ENCODE measurements around the gene ANO1. TPM values are rescaled to one million over a fixed set of nuclear protein-coding genes. Genes with fewer than 3 reads are reported as not detected.

Gene ANO1
- total RNA-seq, 2 donors from 2014 or later = 34.6 to 43.9 TPM

- H3K4me3 ChIP-seq = no peak overlapping the region
- WGBS = 51% methylated on average over 9 of the region's 9 CpGs
- H3K4me1 ChIP-seq (replicated peaks) = no peaks in the 10 kb centered on the region
- TF ChIP-seq POLR2A (IDR thresholded peaks at IDR 0.05) (no peak), POLR2AphosphoS5 (IDR thresholded peaks at IDR 0.05) (peak; percentile 34)
- peak; percentile 55 for DNase-seq (ENCODE audit: low spot score)
- H3K36me3 ChIP-seq = no peaks in the 10 kb centered on the region
- intact Hi-C loops (cut with DNase I) = no loop called here
- peak overlapping the region; percentile 22 to 28 for H3K27ac ChIP-seq
- no peaks in the 10 kb centered on the region for H3K27me3 ChIP-seq (replicated peaks; ENCODE audit: insufficient read depth)
- no peaks in the 10 kb centered on the region for H3K9me3 ChIP-seq
Observed at GRCh38 chr11:70089631-70090030, 11.5 kb downstream of the ANO1 start.

DNA sequence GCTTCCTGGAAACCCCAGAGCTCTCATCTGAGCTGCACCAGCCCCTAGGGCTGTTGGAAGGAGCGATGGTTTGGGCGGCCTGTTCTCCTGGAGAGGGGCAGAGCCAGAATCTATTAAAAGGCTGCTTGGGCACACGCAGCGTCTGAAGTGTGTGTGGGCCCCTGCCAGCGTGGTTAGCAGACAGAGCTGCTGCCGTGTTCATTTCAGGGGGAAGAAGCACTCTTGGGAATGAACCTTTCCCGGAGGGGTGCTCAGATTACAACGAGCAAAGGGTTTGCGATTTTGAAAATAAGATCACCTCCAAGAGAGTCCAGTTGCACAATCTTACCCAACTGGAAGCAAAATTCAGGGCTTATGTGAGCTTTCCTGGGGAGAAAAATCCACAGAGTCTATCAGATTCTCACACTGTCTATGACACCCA is 12.9 kb downstream of the ANO1 start:
- Histone ChIP-seq H3K36me3 (no peaks in the 10 kb centered on the region), H3K9me3 (no peaks in the 10 kb centered on the region), H3K27ac (peak overlapping the region; percentile 22 to 28), H3K4me3 (no peak overlapping the region), H3K27me3 (replicated peaks; ENCODE audit: insufficient read depth) (no peaks in the 10 kb centered on the region), H3K4me1 (replicated peaks) (no peaks in the 10 kb centered on the region)
- intact Hi-C loops (cut with DNase I) = no loop called here
- DNase-seq (ENCODE audit: low spot score) = peak; percentile 77
- 6% methylated on average over 5 of the region's 9 CpGs for WGBS
- no peak for TF ChIP-seq POLR2A (IDR thresholded peaks at IDR 0.05)
- peak; percentile 80 for TF ChIP-seq POLR2AphosphoS5 (IDR thresholded peaks at IDR 0.05)

- Histone ChIP-seq H3K36me3 (no peaks in the 10 kb centered on the region), H3K4me1 (replicated peaks) (no peaks in the 10 kb centered on the region), H3K4me3 (no peak overlapping the region), H3K9me3 (no peaks in the 10 kb centered on the region), H3K27me3 (replicated peaks; ENCODE audit: insufficient read depth) (no peaks in the 10 kb centered on the region), H3K27ac (peak overlapping the region; percentile 22 to 28)
- TF ChIP-seq POLR2AphosphoS5 (IDR thresholded peaks at IDR 0.05) = no peak
- no peak for TF ChIP-seq POLR2A (IDR thresholded peaks at IDR 0.05)
- TF ChIP-seq, protein P1, sequence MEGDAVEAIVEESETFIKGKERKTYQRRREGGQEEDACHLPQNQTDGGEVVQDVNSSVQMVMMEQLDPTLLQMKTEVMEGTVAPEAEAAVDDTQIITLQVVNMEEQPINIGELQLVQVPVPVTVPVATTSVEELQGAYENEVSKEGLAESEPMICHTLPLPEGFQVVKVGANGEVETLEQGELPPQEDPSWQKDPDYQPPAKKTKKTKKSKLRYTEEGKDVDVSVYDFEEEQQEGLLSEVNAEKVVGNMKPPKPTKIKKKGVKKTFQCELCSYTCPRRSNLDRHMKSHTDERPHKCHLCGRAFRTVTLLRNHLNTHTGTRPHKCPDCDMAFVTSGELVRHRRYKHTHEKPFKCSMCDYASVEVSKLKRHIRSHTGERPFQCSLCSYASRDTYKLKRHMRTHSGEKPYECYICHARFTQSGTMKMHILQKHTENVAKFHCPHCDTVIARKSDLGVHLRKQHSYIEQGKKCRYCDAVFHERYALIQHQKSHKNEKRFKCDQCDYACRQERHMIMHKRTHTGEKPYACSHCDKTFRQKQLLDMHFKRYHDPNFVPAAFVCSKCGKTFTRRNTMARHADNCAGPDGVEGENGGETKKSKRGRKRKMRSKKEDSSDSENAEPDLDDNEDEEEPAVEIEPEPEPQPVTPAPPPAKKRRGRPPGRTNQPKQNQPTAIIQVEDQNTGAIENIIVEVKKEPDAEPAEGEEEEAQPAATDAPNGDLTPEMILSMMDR (IDR thresholded peaks at IDR 0.05) = no peak
- WGBS = 62% methylated on average over 8 of the region's 8 CpGs
- intact Hi-C loops (cut with DNase I) = no loop called here
- DNase-seq (ENCODE audit: low spot score) = no peak
Observed at GRCh38 chr11:70091638-70092037, 13.5 kb downstream of the ANO1 start.

GRCh38 chr11:70092959-70093715 is 15.0 kb downstream of the ANO1 start:
- DNase-seq (ENCODE audit: low spot score) = no peak
- no peaks in the 10 kb centered on the region for H3K4me1 ChIP-seq (replicated peaks)
- H3K27me3 ChIP-seq (replicated peaks; ENCODE audit: insufficient read depth) = no peaks in the 10 kb centered on the region
- no peak overlapping the region for H3K4me3 ChIP-seq
- 75% methylated on average over 8 of the region's 8 CpGs for WGBS
- H3K27ac ChIP-seq = no peak overlapping the region
- no peak for TF ChIP-seq POLR2A (IDR thresholded peaks at IDR 0.05)
- TF ChIP-seq POLR2AphosphoS5 (IDR thresholded peaks at IDR 0.05) = peak; percentile 18
- intact Hi-C loops (cut with DNase I) = no loop called here
- no peaks in the 10 kb centered on the region for H3K9me3 ChIP-seq
- no peaks in the 10 kb centered on the region for H3K36me3 ChIP-seq

DNA sequence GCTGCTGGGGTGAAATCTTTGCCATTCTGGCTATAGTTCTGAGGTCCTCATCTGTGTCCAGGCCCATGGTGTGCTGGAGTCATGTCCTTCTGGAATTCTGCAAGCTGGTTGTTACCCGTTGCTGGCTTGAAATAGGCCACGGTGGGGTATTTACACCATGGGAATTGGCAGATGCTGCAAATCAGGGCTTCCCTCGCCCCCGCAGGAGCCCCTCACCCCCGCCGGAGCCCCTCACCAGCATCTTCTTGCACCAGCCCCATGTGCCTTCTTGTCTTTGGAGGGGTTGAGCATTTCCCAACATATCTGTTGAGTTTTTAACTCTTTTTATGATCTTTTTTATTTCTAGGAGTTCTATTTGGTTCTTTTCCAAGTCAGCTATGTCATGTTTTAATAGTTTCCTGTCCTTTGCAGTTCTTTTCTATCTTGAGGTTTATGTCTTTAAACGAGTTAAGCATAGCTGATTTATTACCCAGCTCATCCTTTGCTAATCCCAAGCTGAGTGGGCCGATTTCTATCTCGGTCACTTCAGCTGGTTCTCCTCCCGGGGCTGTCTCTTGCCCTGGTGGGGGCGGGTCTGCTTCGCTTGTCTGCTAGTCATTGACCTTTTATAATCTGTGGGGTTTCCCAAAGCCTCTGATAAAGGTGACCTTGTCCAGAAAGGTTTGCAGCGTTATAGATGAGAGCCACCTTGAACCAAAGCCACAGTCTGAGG is 17.6 kb downstream of the ANO1 start:
- WGBS = 55% methylated on average over 13 of the region's 13 CpGs
- H3K27me3 ChIP-seq (replicated peaks; ENCODE audit: insufficient read depth) = no peaks in the 10 kb centered on the region
- H3K27ac ChIP-seq = no peak overlapping the region
- no peak overlapping the region for H3K4me3 ChIP-seq
- no peaks in the 10 kb centered on the region for H3K9me3 ChIP-seq
- intact Hi-C loops (cut with DNase I) = no loop called here
- H3K36me3 ChIP-seq = no peaks in the 10 kb centered on the region
- TF ChIP-seq, protein P1 (IDR thresholded peaks at IDR 0.05) = no peak
- TF ChIP-seq POLR2A (IDR thresholded peaks at IDR 0.05) (no peak), POLR2AphosphoS5 (IDR thresholded peaks at IDR 0.05) (no peak)
- H3K4me1 ChIP-seq (replicated peaks) = no peaks in the 10 kb centered on the region
- DNase-seq (ENCODE audit: low spot score) = no peak

- TF ChIP-seq, protein P1 (IDR thresholded peaks at IDR 0.05) = no peak
- TF ChIP-seq POLR2A (IDR thresholded peaks at IDR 0.05) (no peak), POLR2AphosphoS5 (IDR thresholded peaks at IDR 0.05) (no peak)
- Histone ChIP-seq H3K4me3 (no peak overlapping the region), H3K4me1 (replicated peaks) (no peaks in the 10 kb centered on the region), H3K9me3 (no peaks in the 10 kb centered on the region), H3K27ac (no peak overlapping the region), H3K27me3 (replicated peaks; ENCODE audit: insufficient read depth) (no peaks in the 10 kb centered on the region), H3K36me3 (no peaks in the 10 kb centered on the region)
- DNase-seq (ENCODE audit: low spot score) = no peak
- WGBS = 83% methylated on average over 23 of the region's 23 CpGs
- intact Hi-C loops (cut with DNase I) = no loop called here
Observed at GRCh38 chr11:70097783-70098563, 19.9 kb downstream of the ANO1 start.

Measured in prostate gland (tissue), 2 donors.